MCF 10A (cell line): ENCODE measurements around the gene GSG1. TPM values are rescaled to one million over a fixed set of nuclear protein-coding genes. Genes with fewer than 3 reads are reported as not detected.

Source experiments
- BruUV-seq: library from RNA; stranded (reverse); fragments of 400-500 nt; replicated peaks from 2 replicates; lab custom pipeline; 2021; lab: Mats Ljungman, UMichigan
- CTCF ChIA-PET: fragments of 300-600 bp; sonication (Branson Sonifier 250); formaldehyde crosslinking; extraction: SDS; loops from one replicate; lab custom pipeline; 2021; ENCODE audit warnings: antibody characterized with exemption, inconsistent platforms; lab: Yijun Ruan, JAX
- POLR2A ChIA-PET: fragments of 300-600, 350-650 bp; sonication (Branson Sonifier 250); formaldehyde crosslinking; extraction: SDS; loops from one replicate; lab custom pipeline; 2020; ENCODE audit warnings: antibody characterized with exemption, inconsistent platforms; lab: Yijun Ruan, JAX
- DNase-seq: peaks from one replicate; pipeline ENCODE4 v3.0.0-alpha.2; 2018; ENCODE audit not compliant: unreplicated experiment
- H3K27ac Mint-ChIP-seq: one replicate; pipeline ENCODE4 v1.8.0; 2022; ENCODE audit warnings: mild to moderate bottlenecking, low read depth, mixed read lengths; ENCODE audit not compliant: unreplicated experiment
- H3K27me3 Mint-ChIP-seq: one replicate; pipeline ENCODE4 v1.8.0; 2022; ENCODE audit warnings: mixed read lengths; ENCODE audit not compliant: insufficient read depth, unreplicated experiment
- H3K36me3 Mint-ChIP-seq: one replicate; pipeline ENCODE4 v1.8.0; 2022; ENCODE audit warnings: mild to moderate bottlenecking, moderate library complexity, mixed read lengths; ENCODE audit not compliant: insufficient read depth, unreplicated experiment
- H3K4me1 Mint-ChIP-seq: one replicate; pipeline ENCODE4 v1.8.0; 2022; ENCODE audit warnings: mixed read lengths; ENCODE audit not compliant: insufficient read depth, unreplicated experiment
- H3K4me3 Mint-ChIP-seq: one replicate; pipeline ENCODE4 v1.8.0; 2022; ENCODE audit warnings: mild to moderate bottlenecking, moderate library complexity, mixed read lengths; ENCODE audit not compliant: unreplicated experiment
- H3K9me3 Mint-ChIP-seq: one replicate; pipeline ENCODE4 v1.8.0; 2022; ENCODE audit warnings: mixed read lengths; ENCODE audit not compliant: unreplicated experiment
- intact Hi-C: fragments of 100-400 bp; cut with micrococcal nuclease; formaldehyde crosslinking; loops from 2 replicates; pipeline ENCODE4 v1.14.1; 2022
- total RNA-seq: library from RNA; stranded (reverse); gene quantifications from 2 replicates; pipeline ENCODE4 v1.2.3, GENCODE V29; 2022
- TF ChIP-seq, protein P1 (sequence below): fragments of 200-600 bp; IDR thresholded peaks from one replicate; pipeline ENCODE4 v1.8.0; 2022; ENCODE audit warnings: antibody characterized with exemption, mild to moderate bottlenecking; ENCODE audit not compliant: unreplicated experiment

The GSG1 gene
- total RNA-seq, 1 experiment from 2014 or later = not detected

DNA sequence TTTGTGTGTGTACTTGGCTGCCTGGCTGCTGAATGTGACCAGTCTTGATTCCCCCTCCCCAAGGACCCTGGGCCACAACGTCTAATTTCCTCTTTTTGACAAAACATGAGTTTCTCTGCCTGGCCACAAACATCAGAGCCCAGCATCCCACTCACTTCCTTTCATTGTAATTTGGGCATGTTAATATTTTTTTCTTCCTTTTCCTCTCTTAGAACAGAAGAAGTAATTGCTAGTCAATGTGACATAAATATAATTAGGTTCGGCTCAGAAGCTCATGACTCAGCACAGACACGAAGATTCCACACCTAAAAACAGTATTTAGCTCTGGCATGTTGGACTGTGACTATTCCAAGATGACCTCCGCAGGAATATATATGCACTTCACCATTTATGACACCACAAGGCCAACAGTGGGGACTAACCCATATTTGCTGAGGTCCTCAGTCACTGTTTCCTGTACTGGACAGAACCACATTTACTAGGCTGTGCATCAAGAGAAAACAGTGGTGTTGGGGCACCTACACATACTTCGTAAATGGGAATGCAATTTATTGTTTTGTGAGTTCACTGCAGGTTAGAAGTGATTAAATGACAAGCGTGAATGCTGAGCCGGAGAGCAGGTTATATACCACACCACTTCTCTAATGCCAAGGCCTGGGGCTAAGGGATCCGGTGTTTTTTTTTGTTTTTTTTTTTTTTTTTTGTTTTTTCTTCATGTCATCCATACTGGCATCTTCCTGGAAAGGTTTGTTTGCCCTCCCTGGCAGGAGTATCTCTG is 4.2 kb downstream of the GSG1 start:
- H3K27me3 Mint-ChIP-seq = no peaks in the 10 kb centered on the region
- POLR2A ChIA-PET = interaction anchor here (0.6 to 7.7 kb wide), 30 partner anchors 10 to 1267 kb away, joined by 3 to 255 read pairs (median 4); partner anchors contain the start of genes ATF7IP, EMP1, FAM234B and GPRC5A
- H3K36me3 Mint-ChIP-seq = peaks cover 5% of the 10 kb centered on the region
- TF ChIP-seq, protein P1, sequence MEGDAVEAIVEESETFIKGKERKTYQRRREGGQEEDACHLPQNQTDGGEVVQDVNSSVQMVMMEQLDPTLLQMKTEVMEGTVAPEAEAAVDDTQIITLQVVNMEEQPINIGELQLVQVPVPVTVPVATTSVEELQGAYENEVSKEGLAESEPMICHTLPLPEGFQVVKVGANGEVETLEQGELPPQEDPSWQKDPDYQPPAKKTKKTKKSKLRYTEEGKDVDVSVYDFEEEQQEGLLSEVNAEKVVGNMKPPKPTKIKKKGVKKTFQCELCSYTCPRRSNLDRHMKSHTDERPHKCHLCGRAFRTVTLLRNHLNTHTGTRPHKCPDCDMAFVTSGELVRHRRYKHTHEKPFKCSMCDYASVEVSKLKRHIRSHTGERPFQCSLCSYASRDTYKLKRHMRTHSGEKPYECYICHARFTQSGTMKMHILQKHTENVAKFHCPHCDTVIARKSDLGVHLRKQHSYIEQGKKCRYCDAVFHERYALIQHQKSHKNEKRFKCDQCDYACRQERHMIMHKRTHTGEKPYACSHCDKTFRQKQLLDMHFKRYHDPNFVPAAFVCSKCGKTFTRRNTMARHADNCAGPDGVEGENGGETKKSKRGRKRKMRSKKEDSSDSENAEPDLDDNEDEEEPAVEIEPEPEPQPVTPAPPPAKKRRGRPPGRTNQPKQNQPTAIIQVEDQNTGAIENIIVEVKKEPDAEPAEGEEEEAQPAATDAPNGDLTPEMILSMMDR = no peak
- intact Hi-C loops = loop anchor here (2.0 to 5.0 kb wide), 4 partner anchors 57 to 843 kb away; partner anchors contain the start of gene FAM234B
- peaks cover 72% of the 10 kb centered on the region for H3K4me1 Mint-ChIP-seq
- H3K4me3 Mint-ChIP-seq = peak overlapping the region; percentile 38
- no peaks in the 10 kb centered on the region for H3K9me3 Mint-ChIP-seq
- peak overlapping the region; percentile 99 for H3K27ac Mint-ChIP-seq
- CTCF ChIA-PET = interaction anchor here (0.6 to 6.0 kb wide), 24 partner anchors 21 to 265 kb away, joined by 3 to 154 read pairs (median 4); partner anchors contain the start of gene EMP1
- no TSS peak for BruUV-seq
- DNase-seq = no peak

DNA sequence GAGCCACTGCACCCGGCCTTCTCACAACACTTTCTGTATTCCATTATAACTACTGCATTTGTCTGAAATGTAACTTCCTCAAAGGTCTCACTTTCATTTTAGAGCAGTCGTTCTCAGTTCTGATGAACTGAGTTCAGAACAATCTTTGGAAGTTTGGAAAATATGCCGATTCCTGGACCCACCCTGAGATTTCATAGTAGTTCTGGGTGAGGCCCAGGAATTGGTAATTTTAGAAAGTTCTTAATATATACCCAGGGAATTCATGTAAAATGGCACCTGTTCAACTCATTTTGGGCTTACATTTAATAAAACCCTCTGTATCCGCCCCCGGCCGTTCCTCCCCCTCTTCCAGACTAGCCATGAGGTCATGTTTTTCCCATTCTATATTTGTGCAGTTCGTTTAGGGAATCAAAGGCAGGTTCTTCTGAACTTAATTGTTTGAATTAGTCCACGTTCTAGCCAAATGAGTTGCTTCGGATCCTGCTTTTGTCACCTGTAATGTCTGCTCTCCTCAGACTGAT is 5.9 kb downstream of the GSG1 start:
- Mint-ChIP-seq H3K9me3 (no peaks in the 10 kb centered on the region), H3K36me3 (peaks cover 11% of the 10 kb centered on the region), H3K4me1 (peaks cover 72% of the 10 kb centered on the region), H3K27me3 (no peaks in the 10 kb centered on the region), H3K4me3 (peak overlapping the region; percentile 38), H3K27ac (peak overlapping the region; percentile 99)
- intact Hi-C loops = loop anchor here (1.0 to 5.0 kb wide), 10 partner anchors 38 to 845 kb away; partner anchors contain the start of genes EMP1 and FAM234B
- ChIA-PET CTCF (interaction anchor here (0.7 to 6.0 kb wide), 10 partner anchors 38 to 1070 kb away, joined by 3 to 154 read pairs (median 4); partner anchors contain the start of gene EMP1), POLR2A (interaction anchor here (0.6 to 7.7 kb wide), 10 partner anchors 29 to 138 kb away, joined by 3 to 255 read pairs (median 51); partner anchors contain the start of gene EMP1)
- DNase-seq = no peak
- TF ChIP-seq, protein P1 = no peak
- BruUV-seq = no TSS peak

DNA sequence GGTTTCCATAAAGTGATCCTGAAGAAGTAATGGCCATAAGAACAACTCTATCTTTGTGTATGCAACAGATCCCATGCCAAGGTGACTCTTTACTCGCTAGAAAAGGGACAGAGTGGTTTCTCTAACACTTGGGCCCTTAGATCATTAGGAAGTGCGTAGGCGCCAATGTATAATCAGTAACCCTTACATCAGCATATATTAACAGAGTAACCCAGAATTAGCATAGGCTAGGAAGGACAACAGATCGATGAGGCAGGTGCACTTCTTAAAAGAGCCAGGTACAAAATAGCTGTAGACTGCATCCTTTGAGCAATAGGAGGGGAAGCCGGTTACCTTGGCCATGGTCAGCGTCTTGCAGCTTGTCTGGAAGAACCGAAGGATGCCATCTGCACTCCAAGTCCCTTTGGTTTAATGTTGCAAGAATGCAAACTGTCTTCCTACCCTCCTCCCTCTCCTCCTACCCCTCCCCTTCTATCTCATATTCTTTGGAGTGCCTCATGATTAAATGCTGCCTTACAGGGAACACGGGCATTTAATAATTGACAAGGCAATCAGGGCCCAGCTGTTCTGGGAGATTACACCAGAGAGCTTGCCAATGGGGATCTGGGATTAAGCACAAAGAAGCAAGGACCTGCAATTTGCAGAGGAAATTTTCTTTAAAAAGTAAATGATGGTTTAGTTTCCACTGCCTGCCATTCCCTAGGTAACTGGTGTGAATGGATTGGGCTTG is 8.0 kb downstream of the GSG1 start:
- no peak for DNase-seq
- TF ChIP-seq, protein P1 = no peak
- ChIA-PET POLR2A (interaction anchor here (0.6 to 2.7 kb wide), 12 partner anchors 8 to 876 kb away, joined by 3 to 6 read pairs (median 4); partner anchors contain the start of genes EMP1, FAM234B and GSG1), CTCF (interaction anchor here (0.6 to 5.0 kb wide), 13 partner anchors 8 to 179 kb away, joined by 3 to 67 read pairs (median 4); no protein-coding TSS in a partner anchor)
- Mint-ChIP-seq H3K27ac (no peak overlapping the region), H3K4me1 (peaks cover 57% of the 10 kb centered on the region), H3K36me3 (peaks cover 11% of the 10 kb centered on the region), H3K4me3 (no peak overlapping the region), H3K9me3 (no peaks in the 10 kb centered on the region), H3K27me3 (no peaks in the 10 kb centered on the region)
- intact Hi-C loops = loop anchor here (5.0 kb wide), 3 partner anchors 53 to 847 kb away; partner anchors contain the start of gene FAM234B
- BruUV-seq = no TSS peak
